ENCODE data around the gene RNF32.

DNA sequence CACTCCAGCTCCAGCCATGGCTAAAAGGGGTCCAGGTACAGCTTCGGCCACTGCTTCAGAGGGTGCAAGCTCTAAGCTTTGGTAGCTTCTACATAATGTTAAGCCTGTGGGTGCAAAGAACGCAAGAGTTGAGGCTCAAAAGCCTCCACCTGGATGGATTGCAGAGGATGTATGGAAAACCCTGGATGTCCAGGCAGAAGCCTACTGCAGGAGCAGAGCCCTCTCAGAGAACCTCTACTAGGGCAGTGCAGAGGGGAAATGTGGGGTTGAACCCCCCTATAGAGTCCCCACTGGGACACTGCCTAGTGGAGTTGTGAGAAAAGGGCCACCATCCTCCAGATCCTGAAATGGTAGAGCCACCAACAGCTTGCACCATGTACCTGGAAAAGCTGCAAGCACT is 10.7 kb upstream of the RNF32 start:
- no peak for TF ChIP-seq POLR2A (IDR thresholded peaks at IDR 0.05)
- TF ChIP-seq CTCF (IDR thresholded peaks at IDR 0.05): no peak
- no peak for TF ChIP-seq EP300 (IDR thresholded peaks at IDR 0.05)

Data from tibial nerve (tissue), 4 donors.